ENCODE data around the gene PCDHGA4. TPM values are rescaled to one million over a fixed set of nuclear protein-coding genes. Genes with fewer than 3 reads are reported as not detected.
"Not testable (repeated sequence)": the region's sequence is repeated elsewhere in the genome, so short reads cannot be mapped to it uniquely, and the experiment has no call there.

The PCDHGA4 gene
- polyA plus RNA-seq, 3 donors = 2.0 to 3.4 (median 2.2) TPM

- no peak for DNase-seq (ENCODE audit: extremely low read depth in 1 of 11, low read depth in 9 of 11, low spot score in 4 of 11)
Observed at GRCh38 chr5:141343242-141343952, 11.4 kb upstream of the PCDHGA4 start, which contains the start of gene PCDHGA3. TSS of gene PCDHGA3 (plus strand) at chr5:141343829. CDS start at chr5:141344034, 205 bp downstream.

GRCh38 chr5:141343953-141344463 lies 10.8 kb upstream of the PCDHGA4 start:
- no peak for DNase-seq (ENCODE audit: extremely low read depth in 1 of 11, low read depth in 9 of 11, low spot score in 4 of 11)

- DNase-seq (ENCODE audit: extremely low read depth in 1 of 11, low read depth in 9 of 11, low spot score in 4 of 11) = no peak
Observed at GRCh38 chr5:141345327-141345726, 9.5 kb upstream of the PCDHGA4 start.

- DNase-seq (ENCODE audit: extremely low read depth in 1 of 11, low read depth in 9 of 11, low spot score in 4 of 11) = not testable (repeated sequence)
Observed at GRCh38 chr5:141346017-141346416, 8.8 kb upstream of the PCDHGA4 start.

GRCh38 chr5:141349917-141350619 lies 4.8 kb upstream of the PCDHGA4 start, which contains the start of gene PCDHGB1:
TSS of gene PCDHGB1 (plus strand) at chr5:141350099. CDS start at chr5:141350261, 162 bp downstream.
- DNase-seq (ENCODE audit: extremely low read depth in 1 of 11, low read depth in 9 of 11, low spot score in 4 of 11) = no peak

GRCh38 chr5:141351591-141351990 lies 3.2 kb upstream of the PCDHGA4 start:
- DNase-seq (ENCODE audit: extremely low read depth in 1 of 11, low read depth in 9 of 11, low spot score in 4 of 11) = no peak

- no peak for DNase-seq (ENCODE audit: extremely low read depth in 1 of 11, low read depth in 9 of 11, low spot score in 4 of 11)
Observed at GRCh38 chr5:141355641-141356040, 820 bp downstream of the PCDHGA4 start.

- no peak for DNase-seq (ENCODE audit: extremely low read depth in 1 of 11, low read depth in 9 of 11, low spot score in 4 of 11)
Observed at GRCh38 chr5:141356133-141356532, 1.3 kb downstream of the PCDHGA4 start.

- no peak for DNase-seq (ENCODE audit: extremely low read depth in 1 of 11, low read depth in 9 of 11, low spot score in 4 of 11)
Observed at GRCh38 chr5:141356950-141357349, 2.1 kb downstream of the PCDHGA4 start.

- DNase-seq (ENCODE audit: extremely low read depth in 1 of 11, low read depth in 9 of 11, low spot score in 4 of 11) = no peak
Observed at GRCh38 chr5:141359790-141360426, 5.1 kb downstream of the PCDHGA4 start, which contains the start of gene PCDHGB2. TSS of gene PCDHGB2 (plus strand) at chr5:141359994. CDS start at chr5:141360136, 142 bp downstream.

GRCh38 chr5:141360685-141361084 lies 5.9 kb downstream of the PCDHGA4 start:
- no peak for DNase-seq (ENCODE audit: extremely low read depth in 1 of 11, low read depth in 9 of 11, low spot score in 4 of 11)

- no peak for DNase-seq (ENCODE audit: extremely low read depth in 1 of 11, low read depth in 9 of 11, low spot score in 4 of 11)
Observed at GRCh38 chr5:141362719-141363118, 7.9 kb downstream of the PCDHGA4 start.

- DNase-seq (ENCODE audit: extremely low read depth in 1 of 11, low read depth in 9 of 11, low spot score in 4 of 11) = no peak
Observed at GRCh38 chr5:141363952-141364660, 9.3 kb downstream of the PCDHGA4 start, which contains the start of gene PCDHGA5. TSS of gene PCDHGA5 (plus strand) at chr5:141364162. CDS start at chr5:141364331, 169 bp downstream.

GRCh38 chr5:141366016-141366896 lies 11.4 kb downstream of the PCDHGA4 start:
- no peak for DNase-seq (ENCODE audit: extremely low read depth in 1 of 11, low read depth in 9 of 11, low spot score in 4 of 11)

GRCh38 chr5:141369994-141370848 lies 15.4 kb downstream of the PCDHGA4 start, which contains the start of gene PCDHGB3:
TSS of gene PCDHGB3 (plus strand) at chr5:141370242. CDS start at chr5:141370395, 153 bp downstream.
- DNase-seq (ENCODE audit: extremely low read depth in 1 of 11, low read depth in 9 of 11, low spot score in 4 of 11) = no peak

- DNase-seq (ENCODE audit: extremely low read depth in 1 of 11, low read depth in 9 of 11, low spot score in 4 of 11) = no peak
Observed at GRCh38 chr5:141371572-141372475, 17.0 kb downstream of the PCDHGA4 start.

Data from renal cortex interstitium (tissue), 11 donors.